Tibial nerve (tissue), 4 donors: Measurements from ENCODE around the gene ETFA. TPM values are rescaled to one million over a fixed set of nuclear protein-coding genes. Genes with fewer than 3 reads are reported as not detected.

Source experiments
- DNase-seq, 2 donors: peaks; one replicate each; pipeline ENCODE4 v3.0.0-alpha.2; 2019; ENCODE audit warnings: low spot score in 2 of 2
- H3K27ac ChIP-seq, 4 donors: fragments of 200-600 bp; sonication (generic) in 3 of 4; one replicate each; pipeline ENCODE4 v1.5.1; 2017 to 2019; ENCODE audit warnings: mild to moderate bottlenecking in 1 of 4
- H3K27me3 ChIP-seq, 2 donors: fragments of 200-600 bp; sonication (generic) in 1 of 2; one replicate each; pipeline versions ENCODE4 v1.5.1 to v1.6.0; 2017 to 2019
- H3K36me3 ChIP-seq, 3 donors: fragments of 200-600 bp; sonication (generic); one replicate each; pipeline ENCODE4 v1.5.1; 2018 to 2019
- H3K4me1 ChIP-seq, 4 donors: fragments of 200-600 bp; sonication (generic) in 3 of 4; one replicate each; pipeline ENCODE4 v1.5.1; 2017 to 2019
- H3K4me3 ChIP-seq, 4 donors: fragments of 200-600 bp; sonication (generic) in 3 of 4; one replicate each; pipeline ENCODE4 v1.5.1; 2017 to 2019; ENCODE audit warnings: mild to moderate bottlenecking in 1 of 4, moderate library complexity in 1 of 4
- H3K9me3 ChIP-seq, 4 donors: fragments of 200-600 bp; sonication (generic) in 3 of 4; one replicate each; pipeline ENCODE4 v1.5.1; 2017 to 2019
- CTCF ChIP-seq, 5 experiments: fragments of 200-600 bp in 3 of 5; fragments of 450-650 bp in 2 of 5; sonication (generic) in 3 of 5; IDR thresholded peaks; one replicate each; pipeline ENCODE4 v1.5.1; 2016 to 2019; ENCODE audit warnings: antibody characterized with exemption in 5 of 5, mild to moderate bottlenecking in 3 of 5, moderate library complexity in 2 of 5
- EP300 ChIP-seq, 2 donors: sonication (generic); formaldehyde crosslinking; IDR thresholded peaks; one replicate each; pipeline ENCODE4 v1.6.1; 2017; ENCODE audit warnings: antibody characterized with exemption in 2 of 2, mild to moderate bottlenecking in 1 of 2
- POLR2A ChIP-seq, 2 donors: fragments of 450-650 bp; IDR thresholded peaks; one replicate each; pipeline ENCODE4 v1.6.1; 2017; ENCODE audit warnings: antibody characterized with exemption in 2 of 2, mild to moderate bottlenecking in 2 of 2, moderate library complexity in 2 of 2
- WGBS, 2 donors: methylation state at CpG; one replicate each; pipeline ENCODE4 v1.1.5; 2018; 5-methylcytosine and 5-hydroxymethylcytosine counted together
- total RNA-seq, 4 donors: library from RNA; depleted of rRNA; stranded (reverse); fragments of >200 nt; gene quantifications; one replicate each; pipeline ENCODE4 v1.1.0, GENCODE V29; 2016

Gene ETFA
- total RNA-seq, 4 donors from 2014 or later, result 59.2 to 96.9 (median 75.5) TPM

- no peak for DNase-seq
- TF ChIP-seq CTCF (IDR thresholded peaks at IDR 0.05), result no peak
- TF ChIP-seq EP300 (IDR thresholded peaks at IDR 0.05), result no peak
- TF ChIP-seq POLR2A (IDR thresholded peaks at IDR 0.05), result no peak
Observed at GRCh38 chr15:76169018-76169417, 142.3 kb downstream of the ETFA start.

GRCh38 chr15:76168237-76168984 is 142.9 kb downstream of the ETFA start:
- H3K27me3 ChIP-seq, result no peaks in the 10 kb centered on the region
- H3K27ac ChIP-seq, result no peak overlapping the region
- 83 to 91% methylated on average over 14 of the region's 14 CpGs for WGBS, 2 donors
- no peaks in the 10 kb centered on the region for H3K36me3 ChIP-seq
- H3K9me3 ChIP-seq, result no peaks in the 10 kb centered on the region
- no peak for TF ChIP-seq EP300 (IDR thresholded peaks at IDR 0.05)
- H3K4me3 ChIP-seq, result no peak overlapping the region
- no peak for DNase-seq
- peaks cover 0 to 28% (median 1%) of the 10 kb centered on the region in 4 donors for H3K4me1 ChIP-seq

More at GRCh38 chr15:76169018-76169417, 142.3 kb downstream of the ETFA start:
- Histone ChIP-seq H3K4me3 (no peak overlapping the region), H3K36me3 (no peaks in the 10 kb centered on the region), H3K9me3 (no peaks in the 10 kb centered on the region), H3K27ac (peak overlapping the region in 1 of 4 donors; percentile 51), H3K4me1 (peaks cover 0 to 23% (median 0%) of the 10 kb centered on the region in 4 donors), H3K27me3 (no peaks in the 10 kb centered on the region)
- 67 to 74% methylated on average over 4 of the region's 4 CpGs for WGBS, 2 donors

GRCh38 chr15:76165951-76166350 is 145.3 kb downstream of the ETFA start:
- no peak for DNase-seq
- Histone ChIP-seq H3K4me3 (no peak overlapping the region), H3K27ac (no peak overlapping the region), H3K4me1 (peaks cover 0 to 40% (median 6%) of the 10 kb centered on the region in 4 donors), H3K27me3 (no peaks in the 10 kb centered on the region), H3K36me3 (no peaks in the 10 kb centered on the region), H3K9me3 (no peaks in the 10 kb centered on the region)
- 93 to 94% methylated on average over 15 of the region's 15 CpGs for WGBS, 2 donors
- no peak for TF ChIP-seq CTCF (IDR thresholded peaks at IDR 0.05)
- no peak for TF ChIP-seq POLR2A (IDR thresholded peaks at IDR 0.05)
- no peak for TF ChIP-seq EP300 (IDR thresholded peaks at IDR 0.05)

Other genes starting within 250 kb of the ETFA start
- gene ISL2, start 25.3 kb upstream of the ETFA start, total RNA-seq, result not detected